Liver (tissue), 3 donors: Measurements from ENCODE around the gene LCP2.

Experiments
- CTCF ChIP-seq: fragments of 150-350 bp; IDR thresholded peaks from 2 replicates; pipeline ENCODE4 v1.5.1; 2017; ENCODE audit warnings: improper control_type of control experiment, low read depth, low read length; ENCODE audit not compliant: missing input control
- JUND ChIP-seq, 2 donors: IDR thresholded peaks; 2 replicates each; pipeline ENCODE4 v1.6.1; 2016; ENCODE audit warnings: antibody characterized with exemption in 2 of 2
- MAX ChIP-seq: IDR thresholded peaks from 2 replicates; pipeline ENCODE4 v1.6.1; 2016; ENCODE audit warnings: antibody characterized with exemption
- REST ChIP-seq: IDR thresholded peaks from 2 replicates; pipeline ENCODE4 v1.6.1; 2016; ENCODE audit warnings: antibody characterized with exemption, mild to moderate bottlenecking
- donor health status: healthy.
- donor health status: healthy.

GRCh38 chr5:170337045-170337733 is 39.6 kb upstream of the LCP2 start:
- TF ChIP-seq CTCF (no peak), MAX (no peak), REST (no peak), JUND (IDR thresholded peaks at IDR 0.05) (no peak)
